PFSK-1 (cell line): Measurements from ENCODE around the gene MYORG.

Source experiments
- FOXP2 ChIP-seq: optimal IDR thresholded peaks from 2 replicates; pipeline ENCODE3; 2011; ENCODE audit warnings: borderline replicate concordance, control low read depth, inconsistent platforms; ENCODE audit not compliant: insufficient read depth; ENCODE audit errors: extremely low read length, extremely low read depth
- POLR2AphosphoS5 ChIP-seq: IDR thresholded peaks from 2 replicates; pipeline ENCODE4 v1.6.1; 2012; ENCODE audit warnings: low read depth, mild to moderate bottlenecking, control low read depth, low read length, moderate library complexity
- REST ChIP-seq, 2 experiments: IDR thresholded peaks; 2 replicates each; pipeline versions ENCODE4 v1.6.1 to v1.8.0; 2011 to 2012; ENCODE audit warnings: low read depth in 2 of 2, low read length in 2 of 2, control low read depth in 1 of 2, inconsistent platforms in 1 of 2, mild to moderate bottlenecking in 1 of 2, moderate library complexity in 1 of 2; ENCODE audit not compliant: insufficient read depth in 1 of 2
- SIN3A ChIP-seq: IDR thresholded peaks from 2 replicates; pipeline ENCODE4 v1.6.1; 2012; ENCODE audit warnings: mild to moderate bottlenecking, low read length, moderate library complexity, borderline replicate concordance; ENCODE audit not compliant: insufficient read depth

- TF ChIP-seq POLR2AphosphoS5: no peak
- no peak for TF ChIP-seq FOXP2
- no peak for TF ChIP-seq REST (IDR thresholded peaks at IDR 0.05; ENCODE audit: insufficient read depth in 1 of 2, low read depth in 2 of 2, low read length in 2 of 2)
- no peak for TF ChIP-seq SIN3A
Measured at GRCh38 chr9:34363619-34364351, 12.9 kb downstream of the MYORG start.
